Measurements from ENCODE around the gene PRR5L. TPM values are rescaled to one million over a fixed set of nuclear protein-coding genes. Genes with fewer than 3 reads are reported as not detected.

PRR5L gene, protein sequence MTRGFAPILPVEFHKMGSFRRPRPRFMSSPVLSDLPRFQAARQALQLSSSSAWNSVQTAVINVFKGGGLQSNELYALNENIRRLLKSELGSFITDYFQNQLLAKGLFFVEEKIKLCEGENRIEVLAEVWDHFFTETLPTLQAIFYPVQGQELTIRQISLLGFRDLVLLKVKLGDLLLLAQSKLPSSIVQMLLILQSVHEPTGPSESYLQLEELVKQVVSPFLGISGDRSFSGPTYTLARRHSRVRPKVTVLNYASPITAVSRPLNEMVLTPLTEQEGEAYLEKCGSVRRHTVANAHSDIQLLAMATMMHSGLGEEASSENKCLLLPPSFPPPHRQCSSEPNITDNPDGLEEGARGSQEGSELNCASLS
- total RNA-seq (2022) = 1.2 and 5.2 TPM in 2 replicates
- Bru-seq, nascent RNA = percentile 32 among the genes with signal in this experiment
- BruChase-seq, experiment 1, labeled RNA remaining after a 6-hour chase = percentile 21 among the genes with signal in this experiment
- percentile 24 among the genes with signal in this experiment for BruChase-seq, experiment 2, labeled RNA remaining after a 2-hour chase
- long read RNA-seq, partial matches to known transcripts = 0 of 1 reads
- long read RNA-seq, other reads (novel, unspliced or antisense) = 1 of 1 reads

DNA sequence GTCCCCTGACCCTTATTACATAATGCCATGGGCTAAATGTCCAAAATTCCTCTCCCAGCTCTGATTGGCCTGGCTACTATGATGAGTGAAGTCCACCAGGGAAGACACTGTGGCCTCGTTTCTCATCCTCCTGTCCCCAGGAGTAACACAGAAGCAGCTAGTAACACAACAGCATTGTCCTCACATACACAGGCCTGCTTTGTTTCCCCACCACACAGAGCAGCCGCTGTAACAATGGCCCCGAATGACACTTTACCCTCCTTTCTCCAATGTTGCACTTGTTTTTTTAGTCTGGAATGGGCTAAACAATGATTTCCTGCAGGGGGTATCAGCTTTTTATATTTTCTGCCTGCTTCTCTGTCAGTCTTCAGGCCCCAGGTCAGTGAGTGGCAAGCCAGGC is at the start of gene PRR5L:
Gene PRR5L, plus strand, starts transcription at position 363 of the 400 bp plus-strand sequence. CDS start 104,834 bp downstream, outside the sequence.
- DNase-seq = no peak
- Mint-ChIP-seq H3K4me1 (ENCODE audit: low read depth, unreplicated experiment) (no peaks in the 10 kb centered on the region), H3K4me3 (ENCODE audit: low read depth, unreplicated experiment) (no peak within 1 kb of the TSS), H3K27me3 (ENCODE audit: unreplicated experiment) (peaks cover 35% of the 10 kb centered on the region), H3K36me3 (ENCODE audit: insufficient read depth, unreplicated experiment) (no peaks in the 10 kb centered on the region), H3K9me3 (ENCODE audit: low read depth, unreplicated experiment) (no peaks in the 10 kb centered on the region), H3K27ac (ENCODE audit: unreplicated experiment) (no peak within 1 kb of the TSS)
- intact Hi-C loops (cut with micrococcal nuclease; ENCODE audit: unreplicated experiment) = no loop called here
- no TSS peak for BruUV-seq (replicated peaks)
- CTCF ChIA-PET = no interaction called here
- TF ChIP-seq, protein P1, sequence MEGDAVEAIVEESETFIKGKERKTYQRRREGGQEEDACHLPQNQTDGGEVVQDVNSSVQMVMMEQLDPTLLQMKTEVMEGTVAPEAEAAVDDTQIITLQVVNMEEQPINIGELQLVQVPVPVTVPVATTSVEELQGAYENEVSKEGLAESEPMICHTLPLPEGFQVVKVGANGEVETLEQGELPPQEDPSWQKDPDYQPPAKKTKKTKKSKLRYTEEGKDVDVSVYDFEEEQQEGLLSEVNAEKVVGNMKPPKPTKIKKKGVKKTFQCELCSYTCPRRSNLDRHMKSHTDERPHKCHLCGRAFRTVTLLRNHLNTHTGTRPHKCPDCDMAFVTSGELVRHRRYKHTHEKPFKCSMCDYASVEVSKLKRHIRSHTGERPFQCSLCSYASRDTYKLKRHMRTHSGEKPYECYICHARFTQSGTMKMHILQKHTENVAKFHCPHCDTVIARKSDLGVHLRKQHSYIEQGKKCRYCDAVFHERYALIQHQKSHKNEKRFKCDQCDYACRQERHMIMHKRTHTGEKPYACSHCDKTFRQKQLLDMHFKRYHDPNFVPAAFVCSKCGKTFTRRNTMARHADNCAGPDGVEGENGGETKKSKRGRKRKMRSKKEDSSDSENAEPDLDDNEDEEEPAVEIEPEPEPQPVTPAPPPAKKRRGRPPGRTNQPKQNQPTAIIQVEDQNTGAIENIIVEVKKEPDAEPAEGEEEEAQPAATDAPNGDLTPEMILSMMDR (IDR thresholded peaks at IDR 0.05; ENCODE audit: unreplicated experiment) = no peak

DNA sequence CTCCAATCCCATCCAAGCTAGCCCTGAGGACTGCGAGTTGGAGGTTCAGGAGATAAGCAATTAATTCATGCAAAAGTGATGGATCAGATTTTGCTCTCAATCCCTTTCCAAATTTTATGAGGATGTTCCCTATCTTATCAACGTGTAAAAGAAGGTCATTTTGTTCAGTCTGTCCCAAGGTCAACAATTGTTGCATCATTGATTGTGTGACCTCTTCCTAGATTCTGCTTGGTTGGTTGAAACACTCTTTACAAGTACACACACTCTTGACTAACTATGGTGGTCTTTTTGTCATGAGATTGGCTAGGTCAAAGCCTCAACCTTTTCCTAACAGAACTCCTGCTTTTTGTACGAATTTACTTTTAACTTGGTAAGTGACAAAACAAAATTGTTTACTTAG is 48.6 kb upstream of the PRR5L start:
- TF ChIP-seq, protein P1 (IDR thresholded peaks at IDR 0.05; ENCODE audit: unreplicated experiment) = no peak
- no peak overlapping the region for H3K27ac Mint-ChIP-seq (ENCODE audit: unreplicated experiment)
- no peaks in the 10 kb centered on the region for H3K36me3 Mint-ChIP-seq (ENCODE audit: insufficient read depth, unreplicated experiment)
- CTCF ChIA-PET = no interaction called here
- DNase-seq = no peak
- no peak overlapping the region for H3K4me3 Mint-ChIP-seq (ENCODE audit: low read depth, unreplicated experiment)
- peaks cover 41% of the 10 kb centered on the region for H3K27me3 Mint-ChIP-seq (ENCODE audit: unreplicated experiment)
- peaks cover 2% of the 10 kb centered on the region for H3K9me3 Mint-ChIP-seq (ENCODE audit: low read depth, unreplicated experiment)
- H3K4me1 Mint-ChIP-seq (ENCODE audit: low read depth, unreplicated experiment) = no peaks in the 10 kb centered on the region
- intact Hi-C loops (cut with micrococcal nuclease; ENCODE audit: unreplicated experiment) = no loop called here
- no TSS peak for BruUV-seq (replicated peaks)

DNA sequence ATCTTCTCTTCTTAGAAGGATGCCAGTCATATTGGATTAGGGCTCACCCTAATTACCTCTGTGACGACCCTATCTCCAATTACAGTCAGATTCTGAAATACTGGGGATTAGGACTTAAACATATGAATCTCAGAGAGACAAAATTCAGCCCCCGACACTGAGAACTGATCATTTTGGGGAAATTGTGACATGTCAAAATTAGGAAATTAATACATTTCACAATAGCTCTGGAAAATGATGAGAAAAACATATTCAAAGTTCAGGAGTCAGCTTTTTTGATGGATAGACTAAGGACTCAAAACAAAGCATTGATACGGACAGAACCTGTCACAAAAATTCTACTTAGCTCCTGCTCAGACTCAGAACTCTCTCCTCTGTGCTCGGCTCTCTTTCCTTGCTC is 47.7 kb upstream of the PRR5L start:
- Mint-ChIP-seq H3K4me3 (ENCODE audit: low read depth, unreplicated experiment) (no peak overlapping the region), H3K27me3 (ENCODE audit: unreplicated experiment) (peaks cover 41% of the 10 kb centered on the region), H3K4me1 (ENCODE audit: low read depth, unreplicated experiment) (no peaks in the 10 kb centered on the region), H3K36me3 (ENCODE audit: insufficient read depth, unreplicated experiment) (no peaks in the 10 kb centered on the region), H3K27ac (ENCODE audit: unreplicated experiment) (no peak overlapping the region), H3K9me3 (ENCODE audit: low read depth, unreplicated experiment) (peaks cover 2% of the 10 kb centered on the region)
- CTCF ChIA-PET = no interaction called here
- TF ChIP-seq, protein P1 (IDR thresholded peaks at IDR 0.05; ENCODE audit: unreplicated experiment) = no peak
- no TSS peak for BruUV-seq (replicated peaks)
- intact Hi-C loops (cut with micrococcal nuclease; ENCODE audit: unreplicated experiment) = no loop called here
- DNase-seq = no peak

DNA sequence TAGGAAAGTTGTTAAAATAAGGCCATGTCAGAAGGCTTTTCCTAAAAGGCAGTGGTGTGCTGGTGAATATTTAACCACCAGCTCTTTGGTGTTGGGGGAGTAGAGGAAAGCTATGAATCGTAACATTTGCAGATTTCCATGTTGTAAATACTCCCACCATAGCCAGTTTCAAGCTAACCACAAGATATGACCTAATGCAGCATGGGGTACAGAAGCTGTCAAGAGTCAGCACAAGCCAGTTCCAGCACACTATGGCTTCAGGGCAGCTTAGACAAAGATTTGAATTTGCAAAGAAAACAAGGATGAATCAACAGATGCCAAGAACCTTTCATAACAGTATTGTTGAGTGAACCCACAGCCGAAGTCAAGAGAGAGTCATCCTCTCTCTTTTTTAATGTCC is 46.8 kb upstream of the PRR5L start:
- BruUV-seq (replicated peaks) = no TSS peak
- H3K4me3 Mint-ChIP-seq (ENCODE audit: low read depth, unreplicated experiment) = no peak overlapping the region
- TF ChIP-seq, protein P1 (IDR thresholded peaks at IDR 0.05; ENCODE audit: unreplicated experiment) = no peak
- H3K27me3 Mint-ChIP-seq (ENCODE audit: unreplicated experiment) = peaks cover 41% of the 10 kb centered on the region
- CTCF ChIA-PET = interaction anchor here (1.5 kb wide), 1 partner anchor 10 kb away, joined by 8 read pairs; no protein-coding TSS in a partner anchor
- H3K4me1 Mint-ChIP-seq (ENCODE audit: low read depth, unreplicated experiment) = no peaks in the 10 kb centered on the region
- H3K9me3 Mint-ChIP-seq (ENCODE audit: low read depth, unreplicated experiment) = peaks cover 2% of the 10 kb centered on the region
- no peaks in the 10 kb centered on the region for H3K36me3 Mint-ChIP-seq (ENCODE audit: insufficient read depth, unreplicated experiment)
- intact Hi-C loops (cut with micrococcal nuclease; ENCODE audit: unreplicated experiment) = no loop called here
- no peak for DNase-seq
- H3K27ac Mint-ChIP-seq (ENCODE audit: unreplicated experiment) = no peak overlapping the region
